K562 (cell line): ENCODE data around the gene TMEM164.

Experiments
- CBX3 ChIP-seq, 2 experiments: IDR thresholded peaks; 1 replicate in 1 of 2; 2 replicates in 1 of 2; pipeline ENCODE4 v1.6.1; 2012; ENCODE audit warnings: inconsistent platforms in 2 of 2, low read length in 2 of 2, borderline replicate concordance in 1 of 2, control low read depth in 1 of 2
- CCAR2 ChIP-seq: fragments of 200-400 bp; formaldehyde crosslinking; IDR thresholded peaks from 2 replicates; pipeline ENCODE4 v1.6.1; 2017; ENCODE audit warnings: mild to moderate bottlenecking, low read depth, low read length
- CHD2 ChIP-seq: IDR thresholded peaks from 2 replicates; pipeline ENCODE4 v1.6.1; 2011; ENCODE audit warnings: low read depth, low read length
- GABPA ChIP-seq: fragments of 200-800 bp; sonication (Bioruptor generic); conservative IDR thresholded peaks from 2 replicates; pipeline ENCODE4 v1.6.1; 2016; ENCODE audit warnings: low read depth, missing genetic modification characterization, missing compliant biosample characterization
- NFYB ChIP-seq: IDR thresholded peaks from 2 replicates; pipeline ENCODE4 v1.6.1; 2011; ENCODE audit warnings: mild to moderate bottlenecking, moderate library complexity; ENCODE audit not compliant: insufficient read length; ENCODE audit errors: extremely low read depth
- POLR2A ChIP-seq: fragments of 450-650 bp; conservative IDR thresholded peaks from 2 replicates; pipeline ENCODE4 v1.6.1; 2016
- RNF2 ChIP-seq: sonication (generic); IDR thresholded peaks from 2 replicates; pipeline ENCODE4 v1.6.1; 2016
- SMARCC2 ChIP-seq: fragments of 450-650 bp; IDR thresholded peaks from 2 replicates; pipeline ENCODE4 v1.6.1; 2017; ENCODE audit warnings: antibody characterized with exemption, moderate library complexity, mild to moderate bottlenecking, low read depth
- TAF1 ChIP-seq: IDR thresholded peaks from 2 replicates; pipeline ENCODE4 v1.6.1; 2011; ENCODE audit warnings: mild to moderate bottlenecking, low read length, moderate library complexity; ENCODE audit not compliant: insufficient read depth, control insufficient read depth, severe bottlenecking; ENCODE audit errors: extremely low read depth
- TSC22D4 ChIP-seq: fragments of 450-650 bp; IDR thresholded peaks from 2 replicates; pipeline ENCODE4 v1.6.1; 2016; ENCODE audit warnings: missing genetic modification characterization, missing biosample characterization, control low read depth
- TF ChIP-seq, protein P1 (sequence below): IDR thresholded peaks from 3 replicates; pipeline ENCODE4 v1.6.1; 2011; ENCODE audit warnings: borderline replicate concordance, mild to moderate bottlenecking, moderate library complexity; ENCODE audit not compliant: insufficient read length; ENCODE audit errors: extremely low read depth
- TF ChIP-seq, protein P2 (sequence below), 3 experiments: IDR thresholded peaks in 2 of 3; conservative IDR thresholded peaks in 1 of 3; 2 replicates each; pipeline ENCODE4 v1.5.1; 2011 to 2012; ENCODE audit warnings: low read length in 3 of 3, mild to moderate bottlenecking in 3 of 3, control low read depth in 2 of 3, improper control_type of control experiment in 1 of 3, inconsistent platforms in 1 of 3, low read depth in 1 of 3, mixed read lengths in 1 of 3, moderate library complexity in 1 of 3; ENCODE audit not compliant: insufficient read depth in 2 of 3

DNA sequence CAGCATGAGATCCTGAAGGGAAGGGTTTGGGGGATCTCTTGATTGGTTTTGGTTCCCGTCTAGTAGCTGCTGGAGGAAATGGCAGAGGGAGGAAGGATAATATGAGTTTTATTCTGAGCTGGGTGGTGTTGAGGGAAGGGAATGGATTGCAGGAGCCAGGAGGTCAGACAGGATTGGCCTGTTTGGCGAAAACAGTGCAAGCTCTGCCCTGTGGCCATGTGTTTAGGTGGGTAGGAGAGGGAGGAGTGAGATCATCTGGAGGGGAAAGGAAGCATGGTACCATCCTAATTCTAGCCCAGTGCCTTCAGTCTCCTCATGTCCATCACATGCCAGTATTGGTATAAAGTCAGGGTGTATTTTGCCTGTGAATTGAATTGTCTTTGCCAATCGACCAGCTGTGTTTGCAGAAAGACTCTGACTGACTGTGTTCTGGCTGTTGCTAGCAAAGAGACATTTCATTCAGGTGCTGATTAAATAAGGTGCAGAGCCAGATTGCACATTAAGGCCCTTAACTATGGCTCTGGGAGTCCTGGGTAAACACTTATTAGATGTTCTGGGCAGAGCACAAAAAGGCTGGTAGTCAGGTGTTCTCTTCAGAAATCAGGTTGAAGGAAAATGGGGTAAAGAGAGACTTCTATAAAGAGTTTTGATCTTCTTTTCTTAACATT lies 10.0 kb downstream of the TMEM164 start:
- TF ChIP-seq, protein P1, sequence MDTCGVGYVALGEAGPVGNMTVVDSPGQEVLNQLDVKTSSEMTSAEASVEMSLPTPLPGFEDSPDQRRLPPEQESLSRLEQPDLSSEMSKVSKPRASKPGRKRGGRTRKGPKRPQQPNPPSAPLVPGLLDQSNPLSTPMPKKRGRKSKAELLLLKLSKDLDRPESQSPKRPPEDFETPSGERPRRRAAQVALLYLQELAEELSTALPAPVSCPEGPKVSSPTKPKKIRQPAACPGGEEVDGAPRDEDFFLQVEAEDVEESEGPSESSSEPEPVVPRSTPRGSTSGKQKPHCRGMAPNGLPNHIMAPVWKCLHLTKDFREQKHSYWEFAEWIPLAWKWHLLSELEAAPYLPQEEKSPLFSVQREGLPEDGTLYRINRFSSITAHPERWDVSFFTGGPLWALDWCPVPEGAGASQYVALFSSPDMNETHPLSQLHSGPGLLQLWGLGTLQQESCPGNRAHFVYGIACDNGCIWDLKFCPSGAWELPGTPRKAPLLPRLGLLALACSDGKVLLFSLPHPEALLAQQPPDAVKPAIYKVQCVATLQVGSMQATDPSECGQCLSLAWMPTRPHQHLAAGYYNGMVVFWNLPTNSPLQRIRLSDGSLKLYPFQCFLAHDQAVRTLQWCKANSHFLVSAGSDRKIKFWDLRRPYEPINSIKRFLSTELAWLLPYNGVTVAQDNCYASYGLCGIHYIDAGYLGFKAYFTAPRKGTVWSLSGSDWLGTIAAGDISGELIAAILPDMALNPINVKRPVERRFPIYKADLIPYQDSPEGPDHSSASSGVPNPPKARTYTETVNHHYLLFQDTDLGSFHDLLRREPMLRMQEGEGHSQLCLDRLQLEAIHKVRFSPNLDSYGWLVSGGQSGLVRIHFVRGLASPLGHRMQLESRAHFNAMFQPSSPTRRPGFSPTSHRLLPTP = no peak
- TF ChIP-seq, protein P2, sequence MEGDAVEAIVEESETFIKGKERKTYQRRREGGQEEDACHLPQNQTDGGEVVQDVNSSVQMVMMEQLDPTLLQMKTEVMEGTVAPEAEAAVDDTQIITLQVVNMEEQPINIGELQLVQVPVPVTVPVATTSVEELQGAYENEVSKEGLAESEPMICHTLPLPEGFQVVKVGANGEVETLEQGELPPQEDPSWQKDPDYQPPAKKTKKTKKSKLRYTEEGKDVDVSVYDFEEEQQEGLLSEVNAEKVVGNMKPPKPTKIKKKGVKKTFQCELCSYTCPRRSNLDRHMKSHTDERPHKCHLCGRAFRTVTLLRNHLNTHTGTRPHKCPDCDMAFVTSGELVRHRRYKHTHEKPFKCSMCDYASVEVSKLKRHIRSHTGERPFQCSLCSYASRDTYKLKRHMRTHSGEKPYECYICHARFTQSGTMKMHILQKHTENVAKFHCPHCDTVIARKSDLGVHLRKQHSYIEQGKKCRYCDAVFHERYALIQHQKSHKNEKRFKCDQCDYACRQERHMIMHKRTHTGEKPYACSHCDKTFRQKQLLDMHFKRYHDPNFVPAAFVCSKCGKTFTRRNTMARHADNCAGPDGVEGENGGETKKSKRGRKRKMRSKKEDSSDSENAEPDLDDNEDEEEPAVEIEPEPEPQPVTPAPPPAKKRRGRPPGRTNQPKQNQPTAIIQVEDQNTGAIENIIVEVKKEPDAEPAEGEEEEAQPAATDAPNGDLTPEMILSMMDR (IDR thresholded peaks at IDR 0.05 in 2 of 3, conservative IDR thresholded peaks at IDR 0.05 in 1 of 3; ENCODE audit: insufficient read depth in 2 of 3, low read depth in 1 of 3, low read length in 3 of 3) = no peak
- no peak for TF ChIP-seq CBX3 (IDR thresholded peaks at IDR 0.05; ENCODE audit: borderline replicate concordance in 1 of 2, low read length in 2 of 2)
- no peak for TF ChIP-seq GABPA (tag)
- TF ChIP-seq RNF2 = no peak
- TF ChIP-seq SMARCC2 = no peak
- TF ChIP-seq CCAR2 = no peak
- no peak for TF ChIP-seq NFYB
- no peak for TF ChIP-seq TSC22D4 (tag)
- no peak for TF ChIP-seq TAF1
- TF ChIP-seq POLR2A = no peak
- no peak for TF ChIP-seq CHD2
